IMR-90 (cell line): Measurements from ENCODE around the gene KLC4. TPM values are rescaled to one million over a fixed set of nuclear protein-coding genes. Genes with fewer than 3 reads are reported as not detected.

ENCODE experiments used
- ATAC-seq: fragments of 200-7000 bp; cut with Tn5 transposase; 2 replicates; pipeline ENCODE4 v1.9.1; 2020; ENCODE audit warnings: low read depth, mild to moderate bottlenecking, moderate library complexity
- BruUV-seq: library from RNA; stranded (reverse); fragments of 400-500 nt; replicated peaks from 2 replicates; lab custom pipeline; 2021; lab: Mats Ljungman, UMichigan
- CTCF ChIA-PET: fragments of 300-600 bp; formaldehyde crosslinking; extraction: SDS; loops from one replicate; lab custom pipeline; 2021; ENCODE audit warnings: antibody characterized with exemption; lab: Yijun Ruan, JAX
- POLR2A ChIA-PET: fragments of 300-600 bp; sonication (Branson Sonifier 250); formaldehyde crosslinking; loops from one replicate; lab custom pipeline; 2022; ENCODE audit warnings: antibody characterized with exemption; ENCODE audit not compliant: unreplicated experiment; lab: Charles Lee
- DNase-seq: peaks from one replicate; pipeline ENCODE4 v3.0.0; 2013
- H2AFZ ChIP-seq: replicated peaks from 2 replicates; pipeline ENCODE3; 2013; ENCODE audit warnings: low read length, mild to moderate bottlenecking; ENCODE audit not compliant: poor library complexity
- H2AK5ac ChIP-seq: 2 replicates; pipeline ENCODE4 v1.6.1; 2013; ENCODE audit warnings: low read depth, low read length, inconsistent platforms
- H2AK9ac ChIP-seq: replicated peaks from 2 replicates; pipeline ENCODE3; 2013; ENCODE audit warnings: mild to moderate bottlenecking, low read depth, low read length, moderate library complexity; ENCODE audit not compliant: poor library complexity
- H2BK120ac ChIP-seq: 2 replicates; pipeline ENCODE4 v1.6.1; 2013; ENCODE audit warnings: low read depth, low read length, inconsistent platforms
- H2BK15ac ChIP-seq: 3 replicates; pipeline ENCODE4 v1.6.1; 2013; ENCODE audit warnings: low read depth, low read length, inconsistent platforms
- H2BK20ac ChIP-seq: 2 replicates; pipeline ENCODE4 v1.6.1; 2013; ENCODE audit warnings: low read depth, mild to moderate bottlenecking, inconsistent platforms, low read length, moderate library complexity
- H2BK5ac ChIP-seq: 2 replicates; pipeline ENCODE4 v1.6.1; 2013; ENCODE audit warnings: mild to moderate bottlenecking, low read depth, low read length, inconsistent platforms; ENCODE audit not compliant: poor library complexity, severe bottlenecking
- H3K14ac ChIP-seq: replicated peaks from 2 replicates; pipeline ENCODE4 v1.6.1; 2013; ENCODE audit warnings: low read depth, low read length, inconsistent platforms
- H3K18ac ChIP-seq: 2 replicates; pipeline ENCODE4 v1.6.1; 2013; ENCODE audit warnings: low read depth, low read length, control low read depth
- H3K23ac ChIP-seq: 2 replicates; pipeline ENCODE4 v1.6.1; 2013; ENCODE audit warnings: low read depth, low read length, inconsistent platforms
- H3K27ac ChIP-seq: 2 replicates; pipeline ENCODE4 v1.5.1; 2013; ENCODE audit warnings: mild to moderate bottlenecking, control low read depth, low read length; ENCODE audit not compliant: insufficient read depth
- H3K27me3 ChIP-seq: 2 replicates; pipeline ENCODE4 v1.6.1; 2013; ENCODE audit warnings: low read length; ENCODE audit not compliant: control insufficient read depth, insufficient read depth
- H3K36me3 ChIP-seq: 2 replicates; pipeline ENCODE4 v1.6.1; 2013; ENCODE audit warnings: low read length, mixed read lengths; ENCODE audit not compliant: control insufficient read depth, insufficient read depth
- H3K4ac ChIP-seq: 2 replicates; pipeline ENCODE4 v1.6.1; 2013; ENCODE audit warnings: low read depth, low read length, inconsistent platforms
- H3K4me1 ChIP-seq: 2 replicates; pipeline ENCODE4 v1.6.1; 2013; ENCODE audit warnings: low read length, mixed read lengths; ENCODE audit not compliant: control insufficient read depth, insufficient read depth
- H3K4me2 ChIP-seq: 2 replicates; pipeline ENCODE4 v1.6.1; 2013; ENCODE audit warnings: low read depth, mild to moderate bottlenecking, control low read depth, low read length, moderate library complexity
- H3K4me3 ChIP-seq: 2 replicates; pipeline ENCODE4 v1.5.1; 2013; ENCODE audit warnings: low read depth, mild to moderate bottlenecking, control low read depth, low read length, moderate library complexity; ENCODE audit not compliant: insufficient read depth
- H3K56ac ChIP-seq: 2 replicates; pipeline ENCODE4 v1.6.1; 2013; ENCODE audit warnings: low read length, inconsistent platforms; ENCODE audit not compliant: insufficient read depth; ENCODE audit errors: extremely low read depth
- H3K79me1 ChIP-seq, 2 experiments: 2 replicates each; pipeline ENCODE4 v1.6.1; 2013; ENCODE audit warnings: low read length in 2 of 2, inconsistent platforms in 1 of 2, low read depth in 1 of 2
- H3K9ac ChIP-seq: 2 replicates; pipeline ENCODE4 v1.6.1; 2013; ENCODE audit warnings: low read depth, low read length, control low read depth
- H3K9me1 ChIP-seq: 2 replicates; pipeline ENCODE4 v1.6.1; 2013; ENCODE audit warnings: low read length, inconsistent platforms; ENCODE audit not compliant: insufficient read depth
- H3K9me3 ChIP-seq: 2 replicates; pipeline ENCODE4 v1.6.1; 2013; ENCODE audit warnings: low read length; ENCODE audit not compliant: control insufficient read depth, insufficient read depth
- H4K20me1 ChIP-seq: 2 replicates; pipeline ENCODE4 v1.6.1; 2013; ENCODE audit warnings: low read length, inconsistent platforms; ENCODE audit not compliant: insufficient read depth
- H4K5ac ChIP-seq: 2 replicates; pipeline ENCODE4 v1.6.1; 2013; ENCODE audit warnings: mild to moderate bottlenecking, low read depth, low read length, control low read depth
- H4K8ac ChIP-seq, 2 experiments: 2 replicates each; pipeline ENCODE4 v1.6.1; 2013; ENCODE audit warnings: low read depth in 2 of 2, low read length in 2 of 2, control low read depth in 1 of 2, inconsistent platforms in 1 of 2
- H4K91ac ChIP-seq: 2 replicates; pipeline ENCODE4 v1.6.1; 2013; ENCODE audit warnings: low read depth, low read length, inconsistent platforms; ENCODE audit not compliant: insufficient read depth
- CEBPB ChIP-seq: IDR thresholded peaks from 2 replicates; pipeline ENCODE4 v1.6.1; 2012; ENCODE audit warnings: low read depth, low read length, improper control_type of control experiment
- CHD1 ChIP-seq: IDR thresholded peaks from 2 replicates; pipeline ENCODE4 v1.6.1; 2012; ENCODE audit warnings: low read depth, low read length, improper control_type of control experiment
- CTCF ChIP-seq: conservative IDR thresholded peaks from 2 replicates; pipeline ENCODE4 v1.5.1; 2012; ENCODE audit warnings: mild to moderate bottlenecking, low read depth, low read length, improper control_type of control experiment
- ELK1 ChIP-seq: fragments of 150-350 bp; IDR thresholded peaks from 2 replicates; pipeline ENCODE4 v1.6.1; 2016; ENCODE audit warnings: low read depth, mild to moderate bottlenecking, low read length, moderate library complexity, borderline replicate concordance
- MAZ ChIP-seq: IDR thresholded peaks from 2 replicates; pipeline ENCODE4 v1.6.1; 2012; ENCODE audit warnings: low read depth, mild to moderate bottlenecking, low read length, improper control_type of control experiment, moderate library complexity, borderline replicate concordance
- NFE2L2 ChIP-seq: fragments of 150-350 bp; IDR thresholded peaks from 2 replicates; pipeline ENCODE4 v1.6.1; 2016; ENCODE audit warnings: low read depth, mild to moderate bottlenecking, low read length
- POLR2A ChIP-seq: IDR thresholded peaks from 2 replicates; pipeline ENCODE4 v1.6.1; 2012; ENCODE audit warnings: mild to moderate bottlenecking, low read depth, low read length
- RAD21 ChIP-seq: IDR thresholded peaks from 2 replicates; pipeline ENCODE4 v1.6.1; 2012; ENCODE audit warnings: low read length, improper control_type of control experiment
- RFX5 ChIP-seq: IDR thresholded peaks from 2 replicates; pipeline ENCODE4 v1.8.0; 2012; ENCODE audit warnings: low read depth, mild to moderate bottlenecking, low read length, moderate library complexity
- SMC3 ChIP-seq: fragments of 150-350 bp; IDR thresholded peaks from 2 replicates; pipeline ENCODE4 v1.6.1; 2016; ENCODE audit warnings: low read depth, mild to moderate bottlenecking, antibody characterized with exemption, low read length, moderate library complexity
- WGBS, 2 experiments: methylation state at CpG; one replicate each; pipeline versions ENCODE4 v1.1.5 to v1.1.7; 2013; ENCODE audit warnings: missing lambda C conversion rate in 2 of 2; ENCODE audit not compliant: insufficient read length in 1 of 2; ENCODE audit errors: extremely low coverage in 2 of 2; 5-methylcytosine and 5-hydroxymethylcytosine counted together
- dilution Hi-C: fragments of 300-500 bp; cut with HindIII; formaldehyde crosslinking; loops from one replicate; pipeline ENCODE4 v1.14.3; 2018; ENCODE audit warnings: low sequenced_read_pairs; ENCODE audit not compliant: unreplicated experiment
- in situ Hi-C: fragments of 300-500 bp; cut with MboI; formaldehyde crosslinking; loops from 3 replicates; pipeline ENCODE4 v1.14.3; 2019; ENCODE audit warnings: low sequenced_read_pairs, inconsistent platforms, mixed read lengths
- intact Hi-C: fragments of 100-400 bp; cut with micrococcal nuclease; formaldehyde crosslinking; loops from 2 replicates; pipeline ENCODE4 v1.10.0; 2022
- polyA plus RNA-seq, 3 experiments: library from polyadenylated mRNA; depleted of rRNA; stranded (reverse); fragments of >200 nt; gene quantifications; 2 replicates each; pipeline ENCODE4 v1.2.3, GENCODE V29; 2012; ENCODE audit warnings: low replicate concordance in 1 of 3
- total RNA-seq: library from RNA; depleted of rRNA; stranded (reverse); fragments of >200 nt; gene quantifications from 2 replicates; pipeline ENCODE4 v1.2.3, GENCODE V29; 2012

Gene KLC4
- total and polyA plus RNA-seq, 2 of the 4 experiments (the other 2 are of a cell fraction), result 10.9 to 13.0 TPM

GRCh38 chr6:43120944-43121913 is 61.8 kb downstream of the KLC4 start (continued):
- no peak for TF ChIP-seq RFX5
- peak; percentile 85 for TF ChIP-seq MAZ
- 0 out of 2 replicates have a peak, but pooled peaks have one; percentile 11 for TF ChIP-seq SMC3

- Histone ChIP-seq H4K8ac (peak overlapping the region; percentile 23 to 85; a peak in 3 of 4 replicates), H2BK5ac (peak overlapping the region; percentile 88), H2AK5ac (peak overlapping the region; percentile 78; the same call in 1 of the 2 replicates), H3K79me1 (peaks cover 44 to 91% of the 10 kb centered on the region in 2 experiments), H3K4me1 (peaks cover 61% of the 10 kb centered on the region), H3K23ac (peak overlapping the region; percentile 84), H2AK9ac (peak overlapping the region; percentile 80), H3K9me1 (peaks cover 53% of the 10 kb centered on the region), H3K36me3 (no peaks in the 10 kb centered on the region), H2BK15ac (peak overlapping the region; percentile 57; the same call in 1 of the 3 replicates), H3K4ac (peak overlapping the region; percentile 91), H3K9me3 (no peaks in the 10 kb centered on the region), H2BK20ac (peak overlapping the region; percentile 57), H4K91ac (peak overlapping the region; percentile 87), H3K9ac (no peak overlapping the region), H3K4me3 (no peak overlapping the region), H3K14ac (peak overlapping the region; percentile 69), H4K20me1 (peaks cover 34% of the 10 kb centered on the region), H3K56ac (no peak overlapping the region), H3K4me2 (no peak overlapping the region), H3K18ac (peak overlapping the region; percentile 62), H4K5ac (peak overlapping the region; percentile 80), H2AFZ (no peak overlapping the region), H2BK120ac (peak overlapping the region; percentile 83), H3K27me3 (no peaks in the 10 kb centered on the region), H3K27ac (peak overlapping the region; percentile 86)
- intact Hi-C loops, result no loop called here
- ChIA-PET POLR2A (no interaction called here), CTCF (no interaction called here)
- ATAC-seq (no peak), DNase-seq (no peak)
- in situ Hi-C loops, result no loop called here
- TF ChIP-seq ELK1 (no peak), SMC3 (no peak), CEBPB (no peak), RFX5 (no peak), NFE2L2 (no peak), RAD21 (no peak), POLR2A (no peak), CHD1 (no peak), CTCF (no peak)
- WGBS, 2 experiments, result 86% methylated on average over 1 of the region's 2 CpGs; no CpG with 5 or more reads in 1 of the 2 experiments
- no TSS peak for BruUV-seq
- dilution Hi-C loops, result no loop called here
These were observed 62.7 kb downstream of the KLC4 start for GRCh38 chr6:43122146-43122545.
